ENCODE results near the gene MAGT1. TPM values are rescaled to one million over a fixed set of nuclear protein-coding genes. Genes with fewer than 3 reads are reported as not detected.

Gene MAGT1
- total RNA-seq, 2 experiments from 2014 or later, result 29.9 to 31.0 TPM

DNA sequence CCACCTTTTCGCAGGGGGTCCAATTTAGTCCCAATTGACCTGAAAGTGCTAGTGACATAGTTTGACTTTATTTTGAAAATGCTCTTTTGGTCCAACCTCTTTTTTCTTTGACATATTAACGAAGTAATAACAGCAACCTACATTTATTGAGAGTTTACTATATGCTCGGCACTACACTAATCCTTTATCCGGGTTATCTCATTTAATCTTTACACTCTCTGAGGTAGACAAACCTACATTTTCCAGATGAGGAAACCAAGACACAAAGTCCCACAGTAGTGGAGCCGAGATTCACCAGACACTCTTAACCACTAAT lies 108.9 kb downstream of the MAGT1 start:
- no peaks in the 10 kb centered on the region for H3K36me3 ChIP-seq (ENCODE audit: insufficient read depth, low read length)
- H3K9me3 Mint-ChIP-seq, result no peaks in the 10 kb centered on the region
- H3K4me3 ChIP-seq (ENCODE audit: low read length), result peak overlapping the region; percentile 92
- CTCF ChIA-PET, result no interaction called here
- POLR2A ChIA-PET, result interaction anchor here (0.9 to 3.9 kb wide), 3 partner anchors 109 to 124 kb away, joined by 3 to 17 read pairs (median 4); partner anchors contain the start of genes ATP7A, COX7B and MAGT1
- peaks cover 25% of the 10 kb centered on the region for H3K36me3 Mint-ChIP-seq (ENCODE audit: low read depth)
- TF ChIP-seq, protein P1, sequence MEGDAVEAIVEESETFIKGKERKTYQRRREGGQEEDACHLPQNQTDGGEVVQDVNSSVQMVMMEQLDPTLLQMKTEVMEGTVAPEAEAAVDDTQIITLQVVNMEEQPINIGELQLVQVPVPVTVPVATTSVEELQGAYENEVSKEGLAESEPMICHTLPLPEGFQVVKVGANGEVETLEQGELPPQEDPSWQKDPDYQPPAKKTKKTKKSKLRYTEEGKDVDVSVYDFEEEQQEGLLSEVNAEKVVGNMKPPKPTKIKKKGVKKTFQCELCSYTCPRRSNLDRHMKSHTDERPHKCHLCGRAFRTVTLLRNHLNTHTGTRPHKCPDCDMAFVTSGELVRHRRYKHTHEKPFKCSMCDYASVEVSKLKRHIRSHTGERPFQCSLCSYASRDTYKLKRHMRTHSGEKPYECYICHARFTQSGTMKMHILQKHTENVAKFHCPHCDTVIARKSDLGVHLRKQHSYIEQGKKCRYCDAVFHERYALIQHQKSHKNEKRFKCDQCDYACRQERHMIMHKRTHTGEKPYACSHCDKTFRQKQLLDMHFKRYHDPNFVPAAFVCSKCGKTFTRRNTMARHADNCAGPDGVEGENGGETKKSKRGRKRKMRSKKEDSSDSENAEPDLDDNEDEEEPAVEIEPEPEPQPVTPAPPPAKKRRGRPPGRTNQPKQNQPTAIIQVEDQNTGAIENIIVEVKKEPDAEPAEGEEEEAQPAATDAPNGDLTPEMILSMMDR (IDR thresholded peaks at IDR 0.05), result no peak
- intact Hi-C loops (cut with DNase I, micrococcal nuclease), result loop anchor here (5.0 to 10.0 kb wide), 4 partner anchors 52 to 318 kb away; partner anchors contain the start of genes COX7B (in 1 of the 2), MAGT1 (in 1 of the 2) and PGK1 (in 1 of the 2)
- H3K4me3 Mint-ChIP-seq, result peak overlapping the region; percentile 99
- ATAC-seq (ENCODE audit: poor library complexity) (peak; percentile 21), DNase-seq (no peak)
- H3K27me3 ChIP-seq (ENCODE audit: control insufficient read depth in 1 of 2, insufficient read depth in 2 of 2, low read length in 2 of 2), result no peaks in the 10 kb centered on the region
- peak overlapping the region; percentile 77 to 91 for H3K27ac ChIP-seq (ENCODE audit: low read depth in 1 of 2, low read length in 2 of 2)
- no peaks in the 10 kb centered on the region for H3K9me3 ChIP-seq (ENCODE audit: control insufficient read depth in 1 of 2, insufficient read depth in 1 of 2, low read length in 2 of 2)
- no peaks in the 10 kb centered on the region for H3K27me3 Mint-ChIP-seq
- peaks cover 50% of the 10 kb centered on the region for H3K4me1 Mint-ChIP-seq (ENCODE audit: low read depth)
- peak overlapping the region; percentile 97 for H3K27ac Mint-ChIP-seq
- H3K4me1 ChIP-seq (ENCODE audit: insufficient read depth, low read length), result peaks cover 25% of the 10 kb centered on the region

DNA sequence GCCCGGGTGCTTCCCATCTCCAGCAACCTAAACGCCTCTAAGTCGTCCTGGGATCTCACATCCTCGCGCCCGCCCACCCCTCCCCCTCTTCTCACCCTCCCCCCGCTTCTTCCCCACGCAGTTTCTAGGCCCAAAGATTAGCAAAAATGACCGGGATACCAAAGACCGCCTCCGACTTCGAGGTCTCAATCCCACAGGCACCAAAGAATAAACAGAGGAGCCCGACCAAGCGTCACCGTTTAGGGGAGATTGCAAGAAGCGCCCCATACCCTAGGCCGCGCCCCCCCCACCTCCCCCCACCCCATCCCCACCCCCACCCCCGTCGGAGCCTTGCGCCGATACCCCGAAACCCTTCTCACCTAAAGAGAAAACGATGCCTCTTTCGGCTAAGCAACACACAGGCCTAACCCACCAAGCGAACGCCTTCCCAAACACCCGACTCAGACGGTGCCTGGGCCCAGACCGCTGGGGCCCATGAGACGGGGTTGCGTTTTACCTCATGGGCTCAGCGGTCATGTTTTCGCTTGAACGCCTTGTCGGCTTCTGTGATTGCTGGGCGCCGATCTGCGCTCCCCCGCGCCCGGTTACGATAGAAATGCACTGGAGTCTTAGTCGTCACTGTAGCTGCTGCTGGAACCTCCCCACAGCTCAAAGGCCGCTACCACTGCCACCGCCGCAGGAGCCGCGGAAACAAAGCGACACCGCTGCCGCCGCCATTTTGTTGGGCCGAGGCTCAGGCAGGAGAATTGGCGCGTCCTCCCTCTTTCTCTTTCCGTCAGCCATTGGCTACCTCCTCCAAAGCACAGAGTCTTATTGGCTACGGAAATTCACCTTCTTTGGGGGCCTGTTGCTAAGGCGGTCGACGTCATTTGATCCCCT lies 109.5 kb downstream of the MAGT1 start, which contains the start of gene ATRX:
Gene ATRX (minus strand): TSS at position 731 of the 879 bp plus-strand sequence. CDS start 215 bp downstream, at position 516.
- H3K27me3 Mint-ChIP-seq, result no peaks in the 10 kb centered on the region
- peak; percentile 88 for ATAC-seq (ENCODE audit: poor library complexity)
- TF ChIP-seq, protein P1 (IDR thresholded peaks at IDR 0.05), result no peak
- Histone ChIP-seq H3K4me3 (ENCODE audit: low read length) (peak within 1 kb of the TSS; percentile 92), H3K4me1 (ENCODE audit: insufficient read depth, low read length) (peaks cover 25% of the 10 kb centered on the region), H3K9me3 (ENCODE audit: control insufficient read depth in 1 of 2, insufficient read depth in 1 of 2, low read length in 2 of 2) (no peaks in the 10 kb centered on the region), H3K27me3 (ENCODE audit: control insufficient read depth in 1 of 2, insufficient read depth in 2 of 2, low read length in 2 of 2) (no peaks in the 10 kb centered on the region), H3K27ac (ENCODE audit: low read depth in 1 of 2, low read length in 2 of 2) (peak within 1 kb of the TSS; percentile 77 to 91), H3K36me3 (ENCODE audit: insufficient read depth, low read length) (no peaks in the 10 kb centered on the region)
- intact Hi-C loops (cut with DNase I, micrococcal nuclease), result loop anchor here (5.0 to 10.0 kb wide), 4 partner anchors 51 to 319 kb away; partner anchors contain the start of genes COX7B (in 1 of the 2), MAGT1 (in 1 of the 2) and PGK1 (in 1 of the 2)
- peaks cover 25% of the 10 kb centered on the region for H3K36me3 Mint-ChIP-seq (ENCODE audit: low read depth)
- peaks cover 54% of the 10 kb centered on the region for H3K4me1 Mint-ChIP-seq (ENCODE audit: low read depth)
- ChIA-PET POLR2A (interaction anchor here (1.0 to 3.9 kb wide), 2 partner anchors 110 to 114 kb away, joined by 4 to 17 read pairs; partner anchors contain the start of genes COX7B and MAGT1), CTCF (no interaction called here)
- peak within 1 kb of the TSS; percentile 97 for H3K27ac Mint-ChIP-seq
- peak within 1 kb of the TSS; percentile 99 for H3K4me3 Mint-ChIP-seq
- H3K9me3 Mint-ChIP-seq, result no peaks in the 10 kb centered on the region
- peak; percentile 53 to 91 (median 70) for DNase-seq

DNA sequence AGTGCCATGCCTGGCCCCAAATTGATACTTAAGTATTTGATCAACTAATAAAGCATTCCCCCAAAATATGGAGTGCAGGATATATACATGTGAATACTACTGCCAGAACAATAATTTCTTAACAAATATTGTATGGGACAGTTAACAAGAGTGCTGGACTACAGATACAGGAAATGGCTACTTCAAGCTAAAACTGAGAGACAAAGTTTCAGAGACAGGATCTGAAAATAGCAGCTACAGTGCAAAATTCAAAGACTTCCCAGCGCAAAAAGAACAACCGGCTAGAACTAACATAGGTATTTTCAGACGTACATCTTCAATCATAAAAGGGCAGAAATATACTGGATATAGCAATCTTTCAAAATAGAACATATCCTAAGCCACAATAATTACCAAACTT lies 115.5 kb downstream of the MAGT1 start:
- intact Hi-C loops (cut with DNase I, micrococcal nuclease), result loop anchor here (10.0 kb wide), 3 partner anchors 45 to 325 kb away; partner anchors contain the start of gene PGK1 (in 1 of the 2)
- CTCF ChIA-PET, result no interaction called here
- H3K4me3 ChIP-seq (ENCODE audit: low read length), result no peak overlapping the region

More for the DNA sequence above, 115.5 kb downstream of the MAGT1 start:
- peaks cover 60% of the 10 kb centered on the region for H3K4me1 Mint-ChIP-seq (ENCODE audit: low read depth)
- peak overlapping the region; percentile 69 for H3K27ac Mint-ChIP-seq
- H3K9me3 Mint-ChIP-seq, result no peaks in the 10 kb centered on the region
- Histone ChIP-seq H3K27me3 (ENCODE audit: control insufficient read depth in 1 of 2, insufficient read depth in 2 of 2, low read length in 2 of 2) (no peaks in the 10 kb centered on the region), H3K36me3 (ENCODE audit: insufficient read depth, low read length) (no peaks in the 10 kb centered on the region), H3K9me3 (ENCODE audit: control insufficient read depth in 1 of 2, insufficient read depth in 1 of 2, low read length in 2 of 2) (no peaks in the 10 kb centered on the region), H3K27ac (ENCODE audit: low read depth in 1 of 2, low read length in 2 of 2) (no peak overlapping the region), H3K4me1 (ENCODE audit: insufficient read depth, low read length) (peaks cover 11% of the 10 kb centered on the region)
- peaks cover 24% of the 10 kb centered on the region for H3K36me3 Mint-ChIP-seq (ENCODE audit: low read depth)
- H3K27me3 Mint-ChIP-seq, result no peaks in the 10 kb centered on the region
- TF ChIP-seq, protein P1 (IDR thresholded peaks at IDR 0.05), result no peak
- H3K4me3 Mint-ChIP-seq, result peak overlapping the region; percentile 8
- DNase-seq (no peak), ATAC-seq (ENCODE audit: poor library complexity) (no peak)
- POLR2A ChIA-PET, result no interaction called here

Data from CD4-positive, alpha-beta T cell (primary cell).